ENCODE results near the gene JDP2.

- TF ChIP-seq GATA3 (IDR thresholded peaks at IDR 0.05; ENCODE audit: low read depth, low read length): no peak
- no peak for TF ChIP-seq GATA2 (IDR thresholded peaks at IDR 0.05; ENCODE audit: low read depth, low read length)
Observed at GRCh38 chr14:75450381-75451276, 22.8 kb downstream of the JDP2 start.
